CD4-positive, CD25-positive, alpha-beta regulatory T cell (primary cell): ENCODE measurements around the gene HOXB3. TPM values are rescaled to one million over a fixed set of nuclear protein-coding genes. Genes with fewer than 3 reads are reported as not detected.

Experiments
- ATAC-seq, 2 donors: fragments of 150-1000 bp; cut with Tn5 transposase; one replicate each; pipeline ENCODE4 v1.10.0; 2021; ENCODE audit warnings: low read depth in 2 of 2, moderate number of reproducible peaks in 2 of 2, moderate library complexity in 1 of 2
- DNase-seq, 3 donors: peaks; one replicate each; pipeline versions ENCODE4 v3.0.0 to v3.0.0-alpha.2; 2012 to 2022; ENCODE audit warnings: mixed read lengths in 1 of 3
- H3K27ac ChIP-seq: one replicate; pipeline ENCODE4 v1.7.0; 2013; ENCODE audit warnings: mild to moderate bottlenecking, low read length; ENCODE audit not compliant: insufficient read depth, poor library complexity, severe bottlenecking
- H3K27me3 ChIP-seq: one replicate; pipeline ENCODE4 v1.7.0; 2013; ENCODE audit warnings: low read length; ENCODE audit not compliant: control insufficient read depth, insufficient read depth
- H3K36me3 ChIP-seq: one replicate; pipeline ENCODE4 v1.7.0; 2013; ENCODE audit warnings: mild to moderate bottlenecking, low read length, moderate library complexity; ENCODE audit not compliant: control insufficient read depth, insufficient read depth
- H3K4me1 ChIP-seq: 2 replicates; pipeline ENCODE4 v1.7.0; 2013; ENCODE audit warnings: mild to moderate bottlenecking, low read length; ENCODE audit not compliant: insufficient read depth, control insufficient read depth, poor library complexity, severe bottlenecking
- H3K4me3 ChIP-seq: one replicate; pipeline ENCODE4 v1.7.0; 2013; ENCODE audit warnings: low read depth, mild to moderate bottlenecking, low read length, moderate library complexity
- H3K9me3 ChIP-seq, 2 experiments: 1 replicate in 1 of 2; 2 replicates in 1 of 2; pipeline ENCODE4 v1.7.0; 2013; ENCODE audit warnings: low read length in 2 of 2, mild to moderate bottlenecking in 1 of 2, moderate library complexity in 1 of 2; ENCODE audit not compliant: control insufficient read depth in 2 of 2
- H3K27ac Mint-ChIP-seq, 3 donors: one replicate each; pipeline ENCODE4 v1.8.0; 2020 to 2022; ENCODE audit warnings: mild to moderate bottlenecking in 3 of 3, mixed read lengths in 3 of 3, moderate library complexity in 2 of 3
- H3K27me3 Mint-ChIP-seq: one replicate; pipeline ENCODE4 v1.8.0; 2022; ENCODE audit warnings: mild to moderate bottlenecking, mixed read lengths
- H3K36me3 Mint-ChIP-seq: one replicate; pipeline ENCODE4 v1.8.0; 2020; ENCODE audit warnings: mixed read lengths
- H3K4me1 Mint-ChIP-seq, 4 donors: one replicate each; pipeline ENCODE4 v1.8.0; 2020 to 2022; ENCODE audit warnings: mixed read lengths in 4 of 4, mild to moderate bottlenecking in 1 of 4
- H3K4me3 Mint-ChIP-seq, 4 donors: one replicate each; pipeline ENCODE4 v1.8.0; 2020 to 2022; ENCODE audit warnings: mild to moderate bottlenecking in 4 of 4, mixed read lengths in 4 of 4, moderate library complexity in 3 of 4
- H3K9me3 Mint-ChIP-seq, 7 donors: one replicate each; pipeline ENCODE4 v1.8.0; 2020 to 2022; ENCODE audit warnings: mixed read lengths in 7 of 7, mild to moderate bottlenecking in 3 of 7, moderate library complexity in 2 of 7
- polyA plus RNA-seq, 4 donors: library from polyadenylated mRNA; unstranded; fragments of 300-500 nt; fragmentation: Illumina TruSeq; gene quantifications; one replicate each; pipeline ENCODE4 v1.2.3, GENCODE V29; 2021
- total RNA-seq: library from RNA; stranded (reverse); gene quantifications from one replicate; pipeline ENCODE4 v1.2.3, GENCODE V29; 2022

The HOXB3 gene
- total and polyA plus RNA-seq, 5 donors from 2014 or later: 0.05 to 8.1 (median 0.16) TPM; not detected in 2

GRCh38 chr17:48606892-48607614 is 17.0 kb upstream of the HOXB3 start:
- Histone ChIP-seq H3K4me3 (no peak overlapping the region), H3K36me3 (no peaks in the 10 kb centered on the region), H3K27ac (no peak overlapping the region), H3K27me3 (peaks cover 24% of the 10 kb centered on the region), H3K4me1 (peaks cover 45% of the 10 kb centered on the region), H3K9me3 (no peaks in the 10 kb centered on the region)
- no peak for ATAC-seq
- no peak for DNase-seq
- Mint-ChIP-seq H3K36me3 (no peaks in the 10 kb centered on the region), H3K27me3 (peaks cover 91% of the 10 kb centered on the region), H3K4me1 (peaks cover 6 to 39% (median 22%) of the 10 kb centered on the region in 4 donors), H3K4me3 (peak overlapping the region in 1 of 4 donors; percentile 0), H3K27ac (no peak overlapping the region), H3K9me3 (peaks cover 0 to 2% (median 0%) of the 10 kb centered on the region in 7 donors)

GRCh38 chr17:48605991-48606891 is 16.2 kb upstream of the HOXB3 start:
- H3K9me3 Mint-ChIP-seq: peaks cover 0 to under 1% (median 0%) of the 10 kb centered on the region in 7 donors
- H3K4me3 Mint-ChIP-seq: peak overlapping the region in 1 of 4 donors; percentile 0
- H3K4me3 ChIP-seq: no peak overlapping the region

GRCh38 chr17:48605409-48605919 is 15.4 kb upstream of the HOXB3 start:
- DNase-seq (no peak), ATAC-seq (no peak)
- peak overlapping the region in 1 of 4 donors; percentile 38 for H3K4me3 Mint-ChIP-seq
- H3K36me3 ChIP-seq: no peaks in the 10 kb centered on the region
- peaks cover 37% of the 10 kb centered on the region for H3K27me3 ChIP-seq
- peaks cover 0 to 26% (median 15%) of the 10 kb centered on the region in 4 donors for H3K4me1 Mint-ChIP-seq
- H3K9me3 Mint-ChIP-seq: peaks cover 0 to 3% (median 0%) of the 10 kb centered on the region in 7 donors
- H3K4me1 ChIP-seq: peaks cover 35% of the 10 kb centered on the region
- H3K27me3 Mint-ChIP-seq: peaks cover 94% of the 10 kb centered on the region
- no peak overlapping the region for H3K27ac ChIP-seq
- H3K4me3 ChIP-seq: no peak overlapping the region
- peak overlapping the region in 1 of 3 donors; percentile 60 for H3K27ac Mint-ChIP-seq
- no peaks in the 10 kb centered on the region for H3K9me3 ChIP-seq
- peaks cover 2% of the 10 kb centered on the region for H3K36me3 Mint-ChIP-seq

More at GRCh38 chr17:48605991-48606891, 16.2 kb upstream of the HOXB3 start:
- H3K36me3 ChIP-seq: no peaks in the 10 kb centered on the region
- H3K9me3 ChIP-seq: no peaks in the 10 kb centered on the region
- DNase-seq (no peak), ATAC-seq (no peak)
- Mint-ChIP-seq H3K27ac (no peak overlapping the region), H3K36me3 (no peaks in the 10 kb centered on the region), H3K27me3 (peaks cover 94% of the 10 kb centered on the region), H3K4me1 (peaks cover 5 to 32% (median 18%) of the 10 kb centered on the region in 4 donors)
- peaks cover 31% of the 10 kb centered on the region for H3K27me3 ChIP-seq
- H3K27ac ChIP-seq: no peak overlapping the region
- H3K4me1 ChIP-seq: peaks cover 43% of the 10 kb centered on the region

GRCh38 chr17:48604770-48605329 is 14.8 kb upstream of the HOXB3 start, which contains the start of gene HOXB6:
HOXB6 (minus strand) TSS chr17:48604986; CDS start chr17:48598150, 6,836 bp downstream.
- H3K27ac ChIP-seq: no peak within 1 kb of the TSS
- no peaks in the 10 kb centered on the region for H3K9me3 ChIP-seq
- Mint-ChIP-seq H3K4me3 (peak within 1 kb of the TSS in 2 of 4 donors; percentile 49 to 82), H3K27me3 (peaks cover 99% of the 10 kb centered on the region), H3K36me3 (peaks cover 3% of the 10 kb centered on the region), H3K4me1 (peaks cover 0 to 25% (median 15%) of the 10 kb centered on the region in 4 donors), H3K27ac (peak within 1 kb of the TSS in 1 of 3 donors; percentile 60), H3K9me3 (peaks cover 0 to 3% (median 0%) of the 10 kb centered on the region in 7 donors)
- no peaks in the 10 kb centered on the region for H3K36me3 ChIP-seq
- DNase-seq: no peak
- ATAC-seq: no peak
- H3K4me1 ChIP-seq: peaks cover 29% of the 10 kb centered on the region
- H3K27me3 ChIP-seq: peaks cover 42% of the 10 kb centered on the region
- H3K4me3 ChIP-seq: no peak within 1 kb of the TSS

GRCh38 chr17:48603959-48604769 is 14.1 kb upstream of the HOXB3 start:
- Histone ChIP-seq H3K36me3 (no peaks in the 10 kb centered on the region), H3K27ac (no peak overlapping the region), H3K4me1 (peaks cover 27% of the 10 kb centered on the region), H3K9me3 (no peaks in the 10 kb centered on the region), H3K27me3 (peaks cover 44% of the 10 kb centered on the region), H3K4me3 (no peak overlapping the region)
- Mint-ChIP-seq H3K27me3 (peaks cover 100% of the 10 kb centered on the region), H3K27ac (peak overlapping the region in 1 of 3 donors; percentile 9), H3K4me3 (no peak overlapping the region), H3K4me1 (peaks cover 0 to 25% (median 13%) of the 10 kb centered on the region in 4 donors), H3K9me3 (peaks cover 0 to 3% (median 0%) of the 10 kb centered on the region in 7 donors), H3K36me3 (peaks cover 3% of the 10 kb centered on the region)
- DNase-seq (no peak), ATAC-seq (no peak)

GRCh38 chr17:48601539-48602425 is 11.7 kb upstream of the HOXB3 start:
- no peak overlapping the region for H3K27ac Mint-ChIP-seq
- ATAC-seq: no peak
- DNase-seq: no peak
- H3K27me3 Mint-ChIP-seq: peaks cover 100% of the 10 kb centered on the region
- peaks cover 3% of the 10 kb centered on the region for H3K36me3 Mint-ChIP-seq
- H3K4me1 Mint-ChIP-seq: peaks cover 9 to 44% (median 25%) of the 10 kb centered on the region in 4 donors
- no peak overlapping the region for H3K4me3 ChIP-seq
- no peaks in the 10 kb centered on the region for H3K9me3 ChIP-seq
- H3K27ac ChIP-seq: no peak overlapping the region
- H3K36me3 ChIP-seq: no peaks in the 10 kb centered on the region
- peaks cover 44% of the 10 kb centered on the region for H3K4me1 ChIP-seq
- peaks cover 54% of the 10 kb centered on the region for H3K27me3 ChIP-seq
- H3K4me3 Mint-ChIP-seq: peak overlapping the region in 1 of 4 donors; percentile 65
- H3K9me3 Mint-ChIP-seq: peaks cover 0 to 3% (median 0%) of the 10 kb centered on the region in 7 donors
